Stromal cell of bone marrow (primary cell): Measurements from ENCODE around the gene TCERG1L.
"Not testable (repeated sequence)": the region's sequence is repeated elsewhere in the genome, so short reads cannot be mapped to it uniquely, and the experiment has no call there.

Experiments used
- DNase-seq: peaks from one replicate; pipeline ENCODE4 v3.0.0-alpha.2; 2012; ENCODE audit warnings: low read depth

The TCERG1L gene

DNA sequence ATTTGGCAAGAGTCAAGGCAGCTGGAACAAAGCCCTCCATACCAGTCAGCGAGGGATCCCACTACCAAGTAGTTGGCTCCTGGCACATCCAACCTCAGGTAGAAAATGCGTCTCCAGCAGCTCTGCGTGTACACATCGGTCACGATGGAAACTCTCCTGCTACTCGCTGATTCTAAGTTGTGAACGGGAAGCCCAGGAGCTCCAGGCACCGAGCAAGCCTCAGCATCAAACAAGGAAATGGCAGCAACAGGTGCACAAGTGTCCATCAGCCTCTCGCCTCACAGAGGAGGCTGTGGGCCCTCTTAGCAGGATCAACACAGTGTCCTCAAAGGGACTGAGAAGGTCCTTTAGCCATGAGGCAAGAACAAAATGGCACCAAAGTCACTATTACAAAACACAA is 127.0 kb downstream of the TCERG1L start:
- no peak for DNase-seq

GRCh38 chr10:131183546-131184045 is 127.9 kb downstream of the TCERG1L start:
- no peak for DNase-seq

- DNase-seq, result no peak
These were observed 130.1 kb downstream of the TCERG1L start for GRCh38 chr10:131181456-131181855.

DNA sequence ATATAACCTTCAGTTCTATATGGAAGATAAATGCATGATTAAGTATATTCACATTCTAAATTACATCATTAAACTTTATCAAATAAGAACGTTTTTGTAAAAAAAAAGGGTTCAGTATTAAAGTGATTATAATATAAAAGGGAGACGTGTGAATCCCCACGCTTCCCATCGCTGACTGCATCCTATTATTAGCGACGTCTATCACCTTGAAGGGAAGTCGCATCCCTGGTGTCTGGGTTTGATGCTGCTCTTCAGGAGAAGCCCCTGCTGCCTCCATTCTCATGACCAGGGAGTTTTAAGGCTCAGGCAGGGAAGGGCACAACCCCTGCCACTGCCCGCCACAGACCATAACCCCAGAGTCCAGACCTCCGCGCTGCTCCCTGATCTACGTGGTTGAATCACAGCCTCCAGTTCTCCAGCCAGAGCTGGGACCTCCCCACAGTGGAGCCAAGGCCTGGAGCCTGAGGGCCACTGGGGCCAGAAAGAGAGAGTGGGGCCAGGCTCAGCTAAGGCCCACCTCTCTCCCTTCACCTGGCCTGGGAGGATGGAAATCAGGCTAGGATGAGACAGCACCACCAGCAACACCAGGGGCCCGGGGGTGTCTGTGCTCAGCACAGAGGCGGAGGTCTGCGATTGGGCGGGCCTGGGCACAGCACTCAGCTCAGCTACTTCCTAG is 130.6 kb downstream of the TCERG1L start:
- DNase-seq, result no peak

GRCh38 chr10:131180086-131180485 is 131.4 kb downstream of the TCERG1L start:
- no peak for DNase-seq

DNA sequence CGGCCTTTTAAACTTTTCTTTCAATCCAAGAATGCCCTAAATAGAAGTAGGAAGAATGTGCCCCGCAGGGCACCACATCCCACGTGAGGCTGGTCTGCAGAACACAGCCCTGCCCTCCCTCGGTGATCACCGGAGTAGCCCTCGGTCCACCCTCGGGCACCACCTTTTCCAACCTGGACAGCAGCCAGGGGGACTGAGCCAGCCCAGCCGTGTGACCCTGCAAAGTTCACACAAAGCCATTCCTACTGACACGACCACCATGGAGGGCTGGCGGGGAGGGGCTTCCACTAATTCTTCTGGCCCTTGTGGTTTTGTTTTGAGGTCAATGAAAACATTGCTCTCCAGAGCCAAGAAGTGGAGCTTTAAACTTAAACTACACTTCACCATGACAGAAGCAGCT is 132.2 kb downstream of the TCERG1L start:
- no peak for DNase-seq

DNA sequence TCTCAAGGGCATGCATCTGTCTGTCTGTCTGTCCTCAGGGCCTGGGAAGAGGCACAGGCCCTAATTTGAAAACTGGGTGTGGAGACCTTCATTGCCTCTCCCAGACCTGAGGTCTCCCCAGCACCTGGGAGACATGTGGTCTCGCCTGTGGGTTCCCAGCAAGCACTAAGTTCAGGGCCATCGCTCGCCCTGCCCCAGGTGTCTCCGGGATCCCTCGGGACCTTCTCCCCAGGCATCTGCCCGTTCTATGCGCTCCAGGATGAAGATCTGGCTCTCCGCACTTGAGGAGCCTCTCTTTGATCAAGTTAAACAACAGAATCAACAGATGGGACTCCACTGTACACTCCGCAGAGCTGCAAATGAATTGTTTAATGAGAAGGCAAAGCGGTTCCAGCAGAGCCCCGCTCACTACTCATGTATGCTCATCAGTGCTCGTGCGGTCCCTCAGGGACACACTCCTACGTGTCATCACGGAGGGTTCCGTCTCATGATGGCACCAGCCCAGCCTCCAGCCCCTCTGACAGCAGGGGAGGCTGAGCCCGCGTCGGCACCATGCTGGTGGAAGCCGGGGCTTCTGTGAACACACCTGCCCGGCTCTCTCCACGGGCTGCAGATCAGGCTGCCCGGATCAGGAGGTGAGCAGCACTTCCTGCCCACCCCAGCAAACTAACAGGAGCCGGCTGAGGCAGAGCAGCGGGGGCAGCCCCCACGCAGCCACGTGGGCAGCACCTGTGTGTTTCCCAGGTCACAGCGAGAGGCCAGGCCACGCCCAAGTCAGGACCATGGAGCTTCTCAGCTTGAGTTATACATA is 132.8 kb downstream of the TCERG1L start:
- no peak for DNase-seq

DNA sequence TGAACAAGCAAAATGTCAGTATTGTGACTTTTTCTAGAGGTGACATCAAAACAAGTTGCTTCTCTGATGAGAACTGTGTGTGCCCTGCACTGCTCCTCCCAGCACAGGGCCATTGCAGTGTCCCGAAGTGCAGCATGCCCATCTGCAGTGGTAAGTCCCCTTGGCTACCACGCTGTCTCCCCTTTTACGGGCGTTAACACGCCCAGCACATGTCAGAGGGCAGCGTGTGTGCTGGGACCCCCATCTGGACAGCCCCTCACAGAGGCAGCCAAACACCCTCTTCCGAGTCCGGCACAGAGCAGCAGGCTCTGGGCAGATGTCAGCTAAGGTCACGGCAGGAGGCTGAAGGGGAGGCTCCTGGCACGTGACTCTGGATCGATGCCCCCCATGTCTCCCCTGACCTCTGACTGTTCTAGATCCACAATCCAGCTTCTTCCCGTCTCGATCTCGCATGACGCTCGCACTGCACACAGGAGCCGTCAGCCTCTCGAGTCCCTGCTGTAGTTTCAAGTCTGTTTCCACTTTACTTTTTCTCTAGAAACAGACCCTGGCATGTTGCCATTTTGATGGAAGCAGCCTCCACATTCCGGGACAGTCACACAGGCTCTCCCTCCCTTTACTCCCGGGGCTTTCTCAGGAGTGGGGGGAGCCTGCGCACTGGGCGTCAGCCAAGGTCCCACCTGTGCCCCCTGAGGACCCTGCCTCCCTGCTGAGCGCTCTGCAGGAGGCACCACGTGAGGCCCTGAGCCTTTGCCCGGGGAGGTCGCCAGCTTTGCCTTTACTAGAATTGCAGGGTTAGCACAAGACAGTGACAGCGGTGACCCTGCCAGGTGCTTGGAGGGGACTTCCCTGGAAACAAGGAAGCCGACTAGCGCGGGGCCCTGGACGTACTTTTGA is 133.8 kb downstream of the TCERG1L start:
- no peak for DNase-seq

DNA sequence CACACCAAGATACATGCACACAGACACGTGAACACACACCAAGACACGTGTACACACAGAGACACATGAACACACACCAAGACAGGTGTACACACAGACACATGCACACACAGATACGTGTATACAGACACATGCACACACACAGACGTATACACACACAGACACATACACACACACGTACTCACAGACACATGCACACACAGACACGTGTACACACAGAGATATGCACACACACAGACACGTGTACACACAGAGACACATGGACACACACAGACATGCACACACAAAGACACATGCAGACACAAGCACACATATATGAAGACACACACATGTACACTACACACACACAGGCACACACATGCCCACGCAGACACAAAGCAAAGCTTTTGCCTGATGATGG is 134.6 kb downstream of the TCERG1L start:
- DNase-seq, result no peak

DNA sequence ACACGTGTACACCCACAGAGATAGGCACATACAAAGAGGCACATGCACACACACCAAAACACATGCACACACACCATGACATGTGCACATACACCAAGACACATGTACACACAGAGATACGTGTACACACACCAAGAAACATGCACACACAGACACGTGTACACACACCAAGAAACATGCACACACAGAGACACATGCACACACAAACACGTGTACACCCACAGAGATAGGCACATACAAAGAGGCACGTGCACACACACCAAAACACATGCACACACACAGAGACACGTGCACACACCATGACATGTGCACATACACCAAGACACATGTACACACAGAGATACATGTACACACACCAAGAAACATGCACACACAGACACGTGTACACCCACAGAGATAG is 135.2 kb downstream of the TCERG1L start:
- DNase-seq, result not testable (repeated sequence)

DNA sequence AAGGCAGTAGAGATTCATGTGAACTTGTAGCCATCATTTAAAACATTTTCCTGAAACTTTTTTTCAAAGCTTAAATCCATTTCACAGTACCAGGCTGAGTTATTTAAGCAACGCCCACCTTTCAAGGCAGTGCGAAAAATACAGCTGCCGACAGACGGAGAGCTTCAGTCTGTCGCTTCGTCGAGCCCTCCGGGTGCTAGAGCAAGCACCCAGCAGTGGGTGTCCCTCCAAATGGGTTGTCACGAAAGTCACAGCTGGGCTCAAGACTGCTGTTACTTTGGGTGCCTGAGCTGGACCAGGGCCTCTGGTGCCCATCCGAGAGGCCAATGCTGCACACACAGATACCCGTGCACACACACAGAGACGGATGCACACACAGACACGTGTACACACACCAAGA is 135.6 kb downstream of the TCERG1L start:
- no peak for DNase-seq

DNA sequence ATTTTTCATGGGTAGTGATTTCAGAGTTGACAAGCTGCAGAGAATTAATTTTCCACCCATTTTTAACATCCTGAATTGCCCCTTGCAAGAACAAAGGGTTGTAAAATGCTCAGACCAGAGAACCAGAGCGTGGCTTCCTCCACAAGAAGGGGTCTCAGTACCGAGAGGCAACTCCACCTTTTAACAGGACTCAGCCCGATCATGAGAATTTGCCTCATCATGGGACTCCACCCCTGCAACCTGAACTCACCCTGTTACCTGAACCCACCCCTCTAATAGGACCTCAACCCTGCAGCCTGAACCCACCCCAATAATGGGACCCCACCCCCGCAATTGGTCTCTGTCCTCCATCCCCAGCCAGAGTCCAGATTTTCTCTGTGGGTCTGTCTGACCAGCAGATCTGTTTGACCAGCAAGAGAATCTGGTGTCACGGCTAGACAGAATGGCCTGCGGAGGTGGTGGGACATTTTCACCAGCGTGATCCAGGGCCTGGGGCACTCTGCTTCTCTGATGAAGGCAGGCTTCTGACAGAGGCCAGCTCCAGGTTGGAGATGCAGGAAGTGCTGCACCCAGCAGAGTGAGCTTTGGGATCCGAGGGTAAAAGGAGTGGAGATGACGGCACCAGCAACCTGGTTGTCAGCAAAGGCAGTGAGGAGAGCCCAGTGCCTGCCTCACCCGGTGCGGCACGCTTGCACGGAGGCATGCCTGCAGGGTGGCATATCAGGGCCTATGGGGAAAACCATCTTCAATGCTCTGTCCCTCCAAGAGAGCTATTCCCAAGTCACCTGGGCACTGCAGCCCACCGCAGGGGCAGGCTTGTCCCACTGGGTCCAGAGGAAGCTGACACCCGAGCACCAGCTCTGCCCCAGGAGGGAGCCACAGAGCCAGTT is 136.6 kb downstream of the TCERG1L start:
- no peak for DNase-seq

GRCh38 chr10:131174211-131174565 is 137.3 kb downstream of the TCERG1L start:
- no peak for DNase-seq

DNA sequence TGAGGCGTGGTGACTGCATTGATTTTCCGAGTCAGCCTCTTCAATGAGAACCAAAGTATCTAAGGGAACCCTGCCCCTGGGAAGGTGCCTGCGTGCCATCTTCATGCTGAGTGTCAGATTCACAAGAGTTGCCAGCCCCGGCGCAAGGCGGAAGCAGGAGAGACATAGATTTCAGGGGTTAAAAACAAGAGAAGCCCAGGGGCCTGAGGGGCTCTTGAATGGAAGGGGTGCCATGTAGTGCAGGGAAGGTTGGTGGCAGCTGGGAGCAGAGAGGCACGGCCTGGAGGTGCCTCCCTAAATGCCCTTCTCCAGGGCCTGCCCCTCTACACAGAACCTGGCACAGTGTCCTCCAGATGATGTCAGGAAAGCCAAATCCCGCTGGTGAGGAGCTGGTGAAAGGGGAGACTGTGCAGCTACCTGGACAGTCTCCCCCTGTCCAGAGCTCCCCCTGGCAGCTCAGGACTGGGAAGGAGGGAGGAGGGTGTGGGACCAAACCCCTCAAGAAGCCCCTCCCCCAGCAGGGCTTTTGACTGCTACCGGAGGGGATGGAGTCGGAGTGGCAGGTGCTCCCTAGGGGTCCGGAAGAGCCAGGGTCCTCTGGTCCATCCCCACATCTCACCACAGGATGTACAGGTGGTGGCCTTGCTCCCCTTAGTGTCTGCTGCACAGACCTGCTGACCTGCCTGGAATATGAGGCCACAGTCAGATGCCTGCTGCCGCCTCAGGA is 137.9 kb downstream of the TCERG1L start:
- DNase-seq, result no peak

DNA sequence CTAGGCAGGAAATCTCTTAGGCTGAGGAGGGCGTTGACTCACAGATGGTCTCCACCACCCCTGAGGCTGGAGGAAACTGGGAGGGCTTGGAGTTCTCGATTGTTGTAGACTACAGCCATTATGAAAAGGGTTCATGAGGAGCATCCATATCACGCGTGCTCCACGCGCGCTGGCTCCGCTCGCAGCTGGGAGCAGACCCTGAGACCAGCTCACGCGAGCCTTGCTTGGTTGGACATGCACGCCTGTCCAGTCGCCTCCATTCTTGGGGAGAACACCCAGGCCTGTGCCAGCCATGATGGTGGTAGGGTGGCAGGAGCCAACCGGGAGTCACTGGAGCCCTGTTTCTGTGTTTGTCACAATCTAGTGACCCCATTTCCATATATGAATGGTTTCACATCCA is 139.1 kb downstream of the TCERG1L start:
- no peak for DNase-seq

DNA sequence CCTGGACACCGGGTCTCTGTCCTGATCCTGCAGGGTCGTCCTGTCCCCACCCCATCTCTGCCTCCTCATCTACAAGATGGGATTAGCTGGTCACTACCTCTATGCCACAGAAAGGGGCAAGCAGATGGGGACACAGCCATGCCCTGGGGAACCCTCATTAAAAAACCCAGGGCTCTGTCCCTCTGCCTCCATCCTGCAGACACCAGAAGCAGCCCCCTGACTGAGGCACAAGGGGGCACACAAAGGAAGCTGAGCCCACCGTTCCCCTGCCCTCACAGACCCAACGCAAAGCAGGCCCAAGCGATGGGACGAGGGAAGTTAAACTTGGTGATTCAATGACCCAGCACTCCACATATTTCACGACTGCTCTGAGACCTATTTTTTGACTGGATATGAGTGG is 142.4 kb downstream of the TCERG1L start:
- DNase-seq, result no peak

DNA sequence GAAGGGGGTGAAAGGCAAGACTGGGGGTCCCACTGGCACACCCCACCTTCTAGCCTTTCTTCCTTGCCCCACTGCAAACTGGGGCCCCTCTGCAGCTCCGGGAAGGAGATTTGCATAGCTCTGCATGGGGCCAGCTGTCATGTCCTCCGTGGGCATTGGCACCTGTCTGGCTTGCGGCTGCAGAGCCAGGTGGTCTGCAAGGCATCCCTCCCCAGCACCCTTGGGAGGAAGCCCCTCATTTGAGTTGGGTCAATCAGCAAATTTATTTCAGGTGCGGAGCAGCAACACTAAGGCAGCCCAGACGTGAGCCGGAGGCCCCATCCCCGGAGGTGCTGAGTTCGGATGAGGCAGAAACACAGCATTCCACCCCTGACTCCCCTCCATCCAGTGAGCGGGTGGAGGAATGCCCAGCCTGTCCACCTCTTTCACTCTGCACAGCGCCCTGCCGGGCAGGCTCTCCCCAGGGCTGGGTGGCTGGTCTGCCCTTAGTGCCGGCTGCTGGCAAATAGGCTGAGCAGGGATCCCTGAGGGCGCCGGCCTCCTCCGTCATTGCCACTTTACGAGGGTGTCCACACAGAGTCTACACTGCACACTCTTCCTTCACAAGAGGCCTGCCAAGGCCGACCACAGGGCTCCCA is 143.2 kb downstream of the TCERG1L start:
- DNase-seq, result no peak

- no peak for DNase-seq
These were observed 144.3 kb downstream of the TCERG1L start for GRCh38 chr10:131167036-131167860.

DNA sequence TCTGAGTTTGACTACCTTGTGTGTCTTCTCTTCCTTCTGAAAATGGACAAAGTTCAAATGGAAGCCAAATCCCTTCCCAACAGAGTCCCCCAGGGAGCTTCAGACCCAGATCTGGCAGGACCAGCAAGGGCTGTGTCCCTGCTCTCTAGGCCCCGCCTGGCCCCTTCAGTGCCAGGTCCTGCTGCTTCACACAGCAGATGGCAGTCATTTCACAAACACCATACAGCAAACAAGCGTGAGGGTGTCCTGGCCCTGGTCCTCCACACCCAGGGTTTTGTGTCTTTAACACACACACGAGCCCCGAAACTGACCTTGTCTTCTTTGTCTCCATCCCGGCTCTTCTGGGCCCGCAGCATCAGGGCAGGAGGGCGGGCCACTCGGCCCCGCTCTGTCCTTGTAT is 145.0 kb downstream of the TCERG1L start:
- no peak for DNase-seq
